Prostate gland (tissue), 2 donors: ENCODE measurements around the gene ATP9B. TPM values are rescaled to one million over a fixed set of nuclear protein-coding genes. Genes with fewer than 3 reads are reported as not detected.
"Not testable (repeated sequence)": the region's sequence is repeated elsewhere in the genome, so short reads cannot be mapped to it uniquely, and the experiment has no call there.

Experiments
- DNase-seq: peaks from one replicate; pipeline ENCODE4 v3.0.0-alpha.2; 2019; ENCODE audit warnings: low spot score
- H3K27ac ChIP-seq, 2 donors: fragments of 200-600 bp; sonication (generic); 2 replicates each; pipeline ENCODE4 v1.5.1; 2017 to 2019
- H3K27me3 ChIP-seq: fragments of 200-600 bp; sonication (generic); replicated peaks from 2 replicates; pipeline ENCODE4 v1.5.1; 2019; ENCODE audit not compliant: insufficient read depth
- H3K36me3 ChIP-seq, 2 donors: fragments of 200-600 bp; sonication (generic); 1 replicate in 1 of 2; 2 replicates in 1 of 2; pipeline versions ENCODE4 v1.5.1 to v1.8.1; 2017 to 2019
- H3K4me1 ChIP-seq: fragments of 200-600 bp; sonication (generic); replicated peaks from 2 replicates; pipeline ENCODE4 v1.5.1; 2019
- H3K4me3 ChIP-seq, 2 donors: fragments of 200-600 bp; sonication (generic); 2 replicates each; pipeline ENCODE4 v1.5.1; 2017 to 2019
- H3K9me3 ChIP-seq: fragments of 200-600 bp; sonication (generic); 2 replicates; pipeline ENCODE4 v1.5.1; 2017
- CTCF ChIP-seq, 4 experiments: fragments of 200-600 bp in 2 of 4; fragments of 450-650 bp in 2 of 4; sonication (generic) in 2 of 4; IDR thresholded peaks; 1 replicate in 3 of 4; 2 replicates in 1 of 4; pipeline ENCODE4 v1.5.1; 2016 to 2019; ENCODE audit warnings: antibody characterized with exemption in 4 of 4, mild to moderate bottlenecking in 2 of 4, moderate library complexity in 2 of 4
- POLR2A ChIP-seq: fragments of 450-650 bp; IDR thresholded peaks from one replicate; pipeline ENCODE4 v1.6.1; 2016; ENCODE audit warnings: antibody characterized with exemption, mild to moderate bottlenecking
- POLR2AphosphoS5 ChIP-seq: sonication (generic); formaldehyde crosslinking; IDR thresholded peaks from one replicate; pipeline ENCODE4 v1.6.1; 2017; ENCODE audit warnings: antibody characterized with exemption
- WGBS: methylation state at CpG from one replicate; pipeline ENCODE4 v1.1.5; 2018; 5-methylcytosine and 5-hydroxymethylcytosine counted together
- intact Hi-C: fragments of 100-400 bp; cut with DNase I; formaldehyde crosslinking; loops from one replicate; pipeline ENCODE4 v1.14.2; 2022
- total RNA-seq, 2 donors: library from RNA; depleted of rRNA; stranded (reverse); fragments of >200 nt; gene quantifications; one replicate each; pipeline ENCODE4 v1.1.0, GENCODE V29; 2016

ATP9B gene
- total RNA-seq, 2 donors from 2014 or later, result 33.8 to 55.6 TPM

DNA sequence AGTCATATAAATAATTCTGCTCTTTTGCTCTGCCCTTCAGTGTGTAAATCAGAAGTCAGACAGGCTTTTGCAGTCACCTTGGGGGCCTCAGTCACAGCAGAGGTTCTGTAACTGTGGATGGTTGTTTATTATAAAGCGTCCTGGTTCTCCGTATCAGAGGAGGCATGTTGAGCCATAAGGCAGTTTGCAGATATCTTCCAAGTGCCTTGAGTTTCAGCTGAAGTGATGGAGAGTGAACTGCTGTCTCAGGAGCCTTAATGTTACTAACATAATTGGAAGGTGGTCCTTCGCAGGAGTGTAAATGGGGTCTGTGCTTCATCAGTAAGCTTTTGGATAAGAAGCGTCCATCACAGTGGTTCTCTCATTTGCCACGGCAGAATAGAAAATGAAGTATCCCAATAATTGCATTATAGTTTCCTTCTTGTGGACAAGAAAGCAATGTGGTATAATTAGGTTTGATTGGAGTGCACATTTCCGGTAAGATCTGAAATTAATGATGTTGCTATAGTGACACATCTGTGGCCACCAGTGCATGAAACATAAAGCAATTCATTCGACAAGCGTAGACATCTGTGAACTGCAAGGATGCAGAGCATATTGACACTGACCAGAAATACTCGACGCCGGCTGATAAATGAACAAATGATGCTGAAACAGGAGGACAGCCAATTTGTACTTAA lies 214.1 kb downstream of the ATP9B start:
- intact Hi-C loops, result no loop called here
- DNase-seq, result no peak
- no peaks in the 10 kb centered on the region for H3K4me1 ChIP-seq
- H3K4me3 ChIP-seq, result no peak overlapping the region
- H3K27ac ChIP-seq, result no peak overlapping the region
- 71% methylated on average over 11 of the region's 11 CpGs for WGBS
- H3K27me3 ChIP-seq, result no peaks in the 10 kb centered on the region
- H3K36me3 ChIP-seq, result peaks cover 0 to 6% of the 10 kb centered on the region in 2 donors
- H3K9me3 ChIP-seq, result no peaks in the 10 kb centered on the region
- TF ChIP-seq CTCF (IDR thresholded peaks at IDR 0.05) (no peak), POLR2A (no peak), POLR2AphosphoS5 (no peak)

DNA sequence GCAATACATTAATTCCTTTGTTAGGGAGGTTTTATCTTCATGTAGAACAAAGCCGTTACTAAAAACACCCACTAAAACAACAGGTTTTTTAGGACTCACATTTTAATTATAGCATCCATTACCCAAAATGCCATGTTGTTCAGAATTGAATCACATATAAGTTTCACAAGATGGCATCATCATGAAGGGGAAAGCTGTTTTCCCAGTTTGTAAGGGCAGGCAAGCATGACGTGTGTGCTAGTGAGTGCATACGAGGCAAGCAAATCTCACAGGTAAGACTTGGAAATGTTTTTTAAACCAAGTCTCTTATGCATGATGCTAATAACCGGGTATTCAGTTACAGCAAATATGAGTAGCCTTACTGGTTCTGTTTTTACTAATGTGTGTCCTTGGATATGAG lies 214.7 kb downstream of the ATP9B start:
- TF ChIP-seq POLR2AphosphoS5, result no peak
- Histone ChIP-seq H3K4me1 (no peaks in the 10 kb centered on the region), H3K27me3 (no peaks in the 10 kb centered on the region), H3K27ac (no peak overlapping the region), H3K4me3 (no peak overlapping the region), H3K9me3 (no peaks in the 10 kb centered on the region), H3K36me3 (peaks cover 0 to 2% of the 10 kb centered on the region in 2 donors)
- WGBS, result 75% methylated on average over 4 of the region's 4 CpGs
- no peak for DNase-seq
- intact Hi-C loops, result no loop called here

- intact Hi-C loops, result not testable (repeated sequence)
- 100% methylated on average over 1 of the region's 1 CpG for WGBS
These were observed 216.0 kb downstream of the ATP9B start for GRCh38 chr18:79285191-79285590.

GRCh38 chr18:79290409-79290808 lies 221.2 kb downstream of the ATP9B start:
- H3K4me3 ChIP-seq, H3K9me3 ChIP-seq, H3K27ac ChIP-seq, intact Hi-C loops, H3K36me3 ChIP-seq, H3K4me1 ChIP-seq, H3K27me3 ChIP-seq, DNase-seq: not testable (repeated sequence)
- WGBS, result 97% methylated on average over 15 of the region's 15 CpGs

More at GRCh38 chr18:79285191-79285590, 216.0 kb downstream of the ATP9B start:
- H3K27ac ChIP-seq, H3K36me3 ChIP-seq, H3K27me3 ChIP-seq, H3K4me1 ChIP-seq, H3K4me3 ChIP-seq, DNase-seq, H3K9me3 ChIP-seq: not testable (repeated sequence)

- TF ChIP-seq POLR2AphosphoS5 (no peak), POLR2A (no peak), CTCF (IDR thresholded peaks at IDR 0.05) (no peak)
- DNase-seq, result no peak
- no peaks in the 10 kb centered on the region for H3K36me3 ChIP-seq
- H3K27me3 ChIP-seq, result no peaks in the 10 kb centered on the region
- H3K4me1 ChIP-seq, result no peaks in the 10 kb centered on the region
- intact Hi-C loops, result no loop called here
- WGBS, result 91% methylated on average over 6 of the region's 6 CpGs
- no peak overlapping the region for H3K4me3 ChIP-seq
- H3K27ac ChIP-seq, result no peak overlapping the region
- H3K9me3 ChIP-seq, result no peaks in the 10 kb centered on the region
These were observed 221.7 kb downstream of the ATP9B start for GRCh38 chr18:79290876-79291275.

DNA sequence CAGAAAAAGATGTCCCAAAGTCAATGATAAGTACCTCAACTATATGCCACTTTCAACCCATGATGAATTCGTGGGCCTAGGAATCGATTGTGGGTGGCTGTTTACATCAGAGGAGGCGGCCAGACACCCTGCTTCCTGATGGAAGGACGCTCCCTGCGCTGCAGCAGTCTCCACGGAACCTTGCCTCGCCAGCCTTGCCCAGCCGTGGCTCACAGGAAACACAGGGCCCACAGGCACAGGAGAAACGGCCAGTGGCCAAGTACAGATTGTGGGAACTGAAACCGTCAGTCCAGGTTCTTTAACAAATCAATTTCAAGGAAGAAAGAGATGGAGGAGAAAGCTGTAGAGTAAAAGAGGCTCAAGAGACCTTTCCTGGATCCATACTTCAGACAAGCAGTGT lies 225.0 kb downstream of the ATP9B start:
- Histone ChIP-seq H3K9me3 (no peaks in the 10 kb centered on the region), H3K36me3 (no peaks in the 10 kb centered on the region), H3K27ac (no peak overlapping the region), H3K4me3 (no peak overlapping the region), H3K27me3 (no peaks in the 10 kb centered on the region), H3K4me1 (no peaks in the 10 kb centered on the region)
- intact Hi-C loops, result no loop called here
- no peak for DNase-seq
- 84% methylated on average over 10 of the region's 10 CpGs for WGBS
- TF ChIP-seq POLR2AphosphoS5 (no peak), POLR2A (no peak), CTCF (IDR thresholded peaks at IDR 0.05) (no peak)
